ENCODE data around the gene SELENOT.

GRCh38 chr3:150583028-150583427, 20.1 kb upstream of the SELENOT start:
- TF ChIP-seq CTCF (IDR thresholded peaks at IDR 0.05) (no peak), POLR2A (IDR thresholded peaks at IDR 0.05) (no peak)

All from suprapubic skin (tissue), 3 donors.